CD4-positive, alpha-beta memory T cell (primary cell): Measurements from ENCODE around the gene SYT15. TPM values are rescaled to one million over a fixed set of nuclear protein-coding genes. Genes with fewer than 3 reads are reported as not detected.
"Not testable (repeated sequence)": the region's sequence is repeated elsewhere in the genome, so short reads cannot be mapped to it uniquely, and the experiment has no call there.

Experiments used
- CTCF ChIA-PET: fragments of 350-600 bp; sonication (Branson Sonifier 250); formaldehyde crosslinking; loops from one replicate; lab custom pipeline; 2021; ENCODE audit warnings: inconsistent platforms; ENCODE audit not compliant: partially characterized antibody; lab: Charles Lee
- POLR2A ChIA-PET: fragments of 350-600 bp; sonication (Branson Sonifier 250); formaldehyde crosslinking; loops from one replicate; lab custom pipeline; 2021; ENCODE audit not compliant: partially characterized antibody; lab: Charles Lee
- DNase-seq, 5 donors: peaks; one replicate each; pipeline versions ENCODE4 v3.0.0 to v3.0.0-alpha.2; 2020 to 2022; ENCODE audit warnings: mixed read lengths in 1 of 5
- H3K27ac ChIP-seq: one replicate; pipeline ENCODE4 v1.7.0; 2013; ENCODE audit warnings: low read depth, low read length
- H3K27me3 ChIP-seq: 2 replicates; pipeline ENCODE4 v1.7.0; 2013; ENCODE audit warnings: mild to moderate bottlenecking, low read length, moderate library complexity; ENCODE audit not compliant: insufficient read depth
- H3K36me3 ChIP-seq: 2 replicates; pipeline ENCODE4 v1.7.0; 2013; ENCODE audit warnings: mild to moderate bottlenecking, low read length, moderate library complexity; ENCODE audit not compliant: insufficient read depth
- H3K4me1 ChIP-seq: 2 replicates; pipeline ENCODE4 v1.7.0; 2013; ENCODE audit warnings: mild to moderate bottlenecking, low read length, moderate library complexity; ENCODE audit not compliant: insufficient read depth
- H3K4me3 ChIP-seq, 2 donors: one replicate each; pipeline ENCODE4 v1.7.0; 2013; ENCODE audit warnings: low read length in 2 of 2, mild to moderate bottlenecking in 1 of 2
- H3K9me3 ChIP-seq, 2 donors: one replicate each; pipeline ENCODE4 v1.7.0; 2013; ENCODE audit warnings: low read length in 2 of 2, control low read depth in 1 of 2; ENCODE audit not compliant: control insufficient read depth in 1 of 2
- H3K27ac Mint-ChIP-seq, 7 donors: one replicate each; pipeline ENCODE4 v1.8.0; 2020 to 2021; ENCODE audit warnings: mixed read lengths in 7 of 7, mild to moderate bottlenecking in 6 of 7, inconsistent platforms in 3 of 7, moderate library complexity in 3 of 7
- H3K27me3 Mint-ChIP-seq, 2 donors: one replicate each; pipeline ENCODE4 v1.8.0; 2020 to 2021; ENCODE audit warnings: mixed read lengths in 2 of 2
- H3K36me3 Mint-ChIP-seq, 2 donors: one replicate each; pipeline ENCODE4 v1.8.0; 2020 to 2021; ENCODE audit warnings: mixed read lengths in 2 of 2, inconsistent platforms in 1 of 2, mild to moderate bottlenecking in 1 of 2
- H3K4me1 Mint-ChIP-seq, 4 donors: one replicate each; pipeline ENCODE4 v1.8.0; 2020 to 2021; ENCODE audit warnings: mixed read lengths in 4 of 4, mild to moderate bottlenecking in 1 of 4
- H3K4me3 Mint-ChIP-seq, 8 donors: one replicate each; pipeline ENCODE4 v1.8.0; 2020 to 2021; ENCODE audit warnings: mixed read lengths in 8 of 8, mild to moderate bottlenecking in 7 of 8, moderate library complexity in 6 of 8, inconsistent platforms in 3 of 8
- H3K9me3 Mint-ChIP-seq, 8 donors: one replicate each; pipeline ENCODE4 v1.8.0; 2020 to 2021; ENCODE audit warnings: mixed read lengths in 8 of 8, mild to moderate bottlenecking in 5 of 8, inconsistent platforms in 3 of 8, moderate library complexity in 1 of 8
- intact Hi-C: fragments of 100-400 bp; cut with micrococcal nuclease; formaldehyde crosslinking; loops from one replicate; pipeline ENCODE4 v1.15.1; 2023
- polyA plus RNA-seq, 2 donors: library from polyadenylated mRNA; unstranded; fragments of 300-500 nt; fragmentation: Illumina TruSeq; gene quantifications; one replicate each; pipeline ENCODE4 v1.2.3, GENCODE V29; 2021
- total RNA-seq, 2 experiments: library from RNA; stranded (reverse); gene quantifications; one replicate each; pipeline ENCODE4 v1.2.3, GENCODE V29; 2021

Gene SYT15
- total and polyA plus RNA-seq, 4 experiments from 2014 or later = 0.10 to 1.7 (median 0.55) TPM

DNA sequence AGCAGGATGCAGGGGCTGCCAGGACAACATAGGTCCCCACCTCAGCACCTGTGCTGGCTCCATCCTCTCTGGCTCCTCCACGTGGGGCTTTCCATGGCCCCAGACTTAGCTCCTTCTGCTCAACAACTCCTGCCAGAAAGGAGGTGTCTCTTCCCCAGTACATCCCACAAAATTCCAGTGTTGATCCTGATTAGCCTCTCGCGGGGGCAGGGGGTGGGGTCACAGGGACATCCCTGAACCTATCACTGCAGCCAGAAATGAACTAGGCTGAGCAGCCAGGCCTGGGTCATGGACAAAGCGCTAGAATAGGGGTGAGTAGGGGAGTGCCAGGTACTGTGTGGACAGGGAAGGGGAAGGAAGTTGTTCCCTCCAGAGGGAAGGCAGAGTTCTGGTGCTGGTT is 5.0 kb upstream of the SYT15 start:
- intact Hi-C loops, POLR2A ChIA-PET, H3K9me3 Mint-ChIP-seq, H3K4me1 ChIP-seq, H3K36me3 ChIP-seq, H3K4me1 Mint-ChIP-seq, H3K27ac ChIP-seq, H3K27ac Mint-ChIP-seq, H3K36me3 Mint-ChIP-seq, DNase-seq, H3K9me3 ChIP-seq, H3K4me3 Mint-ChIP-seq, H3K4me3 ChIP-seq, CTCF ChIA-PET, H3K27me3 Mint-ChIP-seq, H3K27me3 ChIP-seq: not testable (repeated sequence)

DNA sequence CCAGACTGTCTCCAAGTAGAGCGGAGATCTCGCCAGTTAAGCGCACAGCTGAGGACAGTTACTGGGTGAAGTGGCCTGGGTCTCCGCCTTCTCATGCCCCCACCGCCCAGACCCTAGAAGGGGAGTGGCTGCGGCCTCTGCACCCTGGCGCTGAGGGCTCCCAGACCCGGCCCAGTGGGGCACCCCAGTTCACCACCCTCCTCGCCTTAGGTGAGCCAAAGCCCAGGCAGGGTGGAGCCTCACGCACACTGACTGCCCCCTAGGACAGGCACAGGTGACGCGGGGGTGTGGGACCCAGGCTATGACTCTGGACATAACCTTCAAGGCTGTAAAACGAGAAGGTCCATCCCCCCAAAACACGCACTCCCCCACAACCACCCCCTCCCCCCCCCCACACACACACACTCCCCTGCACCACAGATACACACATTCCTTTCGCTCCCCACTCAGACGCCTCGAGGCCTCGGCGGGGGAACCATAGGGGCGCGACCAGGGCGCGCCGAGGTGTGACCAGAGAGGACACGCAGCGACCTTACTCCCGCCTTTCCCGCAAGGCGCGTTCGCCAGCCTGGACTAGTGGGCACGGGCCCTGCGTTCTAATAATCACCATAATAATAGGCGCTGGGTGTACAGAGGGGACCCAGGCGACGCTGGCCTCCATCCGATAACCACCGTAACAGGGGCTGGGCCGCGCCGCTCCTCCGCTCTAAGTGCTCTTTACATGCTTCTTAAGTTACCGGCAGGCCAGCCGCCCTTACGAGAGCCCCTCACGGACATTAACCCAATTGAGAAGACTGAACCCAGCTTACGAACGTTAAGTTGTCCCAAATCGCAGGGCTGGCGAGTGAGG is 1.1 kb upstream of the SYT15 start:
- H3K4me3 ChIP-seq, H3K36me3 ChIP-seq, DNase-seq, H3K27ac ChIP-seq, H3K27me3 Mint-ChIP-seq, H3K4me3 Mint-ChIP-seq, H3K9me3 Mint-ChIP-seq, H3K27me3 ChIP-seq, POLR2A ChIA-PET, H3K9me3 ChIP-seq, H3K4me1 Mint-ChIP-seq, CTCF ChIA-PET, H3K36me3 Mint-ChIP-seq, H3K27ac Mint-ChIP-seq, H3K4me1 ChIP-seq, intact Hi-C loops: not testable (repeated sequence)

DNA sequence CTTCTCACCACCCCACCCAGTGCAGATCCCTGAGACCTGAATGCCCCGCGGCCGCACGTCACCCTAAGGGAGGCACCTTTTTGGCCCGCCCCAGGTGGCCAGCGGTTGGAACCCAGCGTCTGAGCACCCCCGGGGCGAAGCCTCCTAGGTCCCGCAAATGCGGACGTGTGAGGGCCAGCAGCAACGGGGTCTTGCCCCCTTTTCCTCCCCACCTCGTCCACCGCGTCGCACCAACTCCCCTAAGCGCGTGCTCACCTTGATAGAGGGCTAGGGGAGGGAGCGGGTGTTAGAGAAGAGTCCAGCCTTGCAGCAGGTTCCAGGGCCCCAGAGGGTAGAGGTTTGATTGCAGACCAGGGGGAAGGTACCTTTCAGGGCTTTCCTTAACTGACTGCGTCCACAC is 450 bp downstream of the SYT15 start:
- H3K27me3 Mint-ChIP-seq, H3K36me3 Mint-ChIP-seq, H3K27ac Mint-ChIP-seq, H3K4me3 ChIP-seq, H3K27me3 ChIP-seq, H3K4me1 ChIP-seq, H3K4me1 Mint-ChIP-seq, H3K27ac ChIP-seq, H3K36me3 ChIP-seq, H3K9me3 Mint-ChIP-seq, intact Hi-C loops, POLR2A ChIA-PET, CTCF ChIA-PET, H3K4me3 Mint-ChIP-seq, H3K9me3 ChIP-seq, DNase-seq: not testable (repeated sequence)

DNA sequence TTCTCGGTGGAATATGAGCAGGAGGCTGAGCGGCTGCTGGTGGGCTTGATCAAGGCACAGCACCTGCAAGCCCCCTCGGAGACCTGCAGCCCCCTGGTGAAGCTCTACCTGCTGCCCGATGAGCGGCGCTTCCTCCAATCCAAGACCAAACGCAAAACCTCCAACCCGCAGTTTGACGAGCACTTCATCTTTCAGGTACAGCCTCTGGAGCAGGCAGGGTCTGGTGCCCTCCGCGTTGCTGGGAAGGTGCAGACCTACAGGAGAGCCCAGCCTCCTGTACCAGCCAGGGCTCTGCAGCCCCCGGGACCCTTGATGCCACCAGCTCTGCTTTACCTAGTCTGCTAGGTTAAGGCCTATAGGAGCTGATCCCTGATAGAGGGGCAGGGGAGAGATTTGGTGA is 3.1 kb downstream of the SYT15 start:
- H3K27me3 ChIP-seq, H3K4me1 ChIP-seq, H3K36me3 Mint-ChIP-seq, DNase-seq, H3K4me1 Mint-ChIP-seq, H3K4me3 ChIP-seq, H3K27ac ChIP-seq, H3K4me3 Mint-ChIP-seq, CTCF ChIA-PET, H3K27me3 Mint-ChIP-seq, H3K27ac Mint-ChIP-seq, intact Hi-C loops, H3K9me3 Mint-ChIP-seq, H3K36me3 ChIP-seq, H3K9me3 ChIP-seq, POLR2A ChIA-PET: not testable (repeated sequence)

DNA sequence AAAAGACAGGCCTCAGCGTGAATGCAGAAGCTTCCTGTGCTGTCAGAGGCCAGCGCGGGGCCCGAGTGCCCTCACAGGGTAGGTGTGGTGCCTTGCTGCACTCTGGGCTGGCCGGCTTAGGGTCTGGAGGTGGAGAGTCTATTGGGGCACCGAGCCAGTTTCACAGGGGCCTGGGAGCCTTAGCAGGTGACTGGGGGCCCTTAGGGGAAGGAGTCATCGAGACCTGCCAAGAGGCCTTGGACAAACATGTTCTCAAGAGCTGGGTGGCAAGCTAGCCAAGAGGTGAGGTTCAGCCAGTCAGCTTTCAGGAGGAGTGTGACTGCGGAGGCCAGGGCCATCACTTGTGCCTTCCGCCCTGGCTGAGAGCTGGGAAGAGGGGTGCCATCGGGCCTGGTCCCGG is 3.6 kb downstream of the SYT15 start:
- H3K27me3 Mint-ChIP-seq, H3K4me3 Mint-ChIP-seq, H3K4me1 Mint-ChIP-seq, intact Hi-C loops, H3K27ac Mint-ChIP-seq, H3K27me3 ChIP-seq, H3K9me3 Mint-ChIP-seq, DNase-seq, H3K36me3 ChIP-seq, H3K36me3 Mint-ChIP-seq, POLR2A ChIA-PET, H3K4me3 ChIP-seq, CTCF ChIA-PET, H3K9me3 ChIP-seq, H3K27ac ChIP-seq, H3K4me1 ChIP-seq: not testable (repeated sequence)

DNA sequence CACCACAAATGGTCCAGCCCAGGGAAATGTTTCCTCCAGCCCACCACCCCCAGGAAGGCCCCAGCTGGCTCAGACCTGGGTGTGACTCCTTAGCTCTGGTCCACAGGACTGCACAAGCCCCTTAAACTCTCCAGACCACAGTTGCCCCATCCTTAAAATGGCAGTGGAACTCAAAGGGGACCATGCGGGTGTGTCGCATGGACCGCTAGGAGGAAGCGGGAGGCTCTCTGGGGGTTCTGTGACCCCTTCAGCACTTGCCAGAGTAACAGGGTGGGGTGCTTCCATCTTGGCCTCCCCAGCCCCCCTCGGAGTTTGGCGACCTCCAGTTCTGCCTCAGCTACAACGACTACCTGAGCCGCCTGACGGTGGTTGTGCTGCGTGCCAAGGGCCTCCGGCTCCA is 5.3 kb downstream of the SYT15 start:
- H3K4me3 ChIP-seq, intact Hi-C loops, POLR2A ChIA-PET, H3K36me3 ChIP-seq, H3K4me3 Mint-ChIP-seq, H3K4me1 Mint-ChIP-seq, H3K27me3 Mint-ChIP-seq, CTCF ChIA-PET, H3K27ac ChIP-seq, H3K27me3 ChIP-seq, DNase-seq, H3K36me3 Mint-ChIP-seq, H3K27ac Mint-ChIP-seq, H3K4me1 ChIP-seq, H3K9me3 Mint-ChIP-seq, H3K9me3 ChIP-seq: not testable (repeated sequence)

DNA sequence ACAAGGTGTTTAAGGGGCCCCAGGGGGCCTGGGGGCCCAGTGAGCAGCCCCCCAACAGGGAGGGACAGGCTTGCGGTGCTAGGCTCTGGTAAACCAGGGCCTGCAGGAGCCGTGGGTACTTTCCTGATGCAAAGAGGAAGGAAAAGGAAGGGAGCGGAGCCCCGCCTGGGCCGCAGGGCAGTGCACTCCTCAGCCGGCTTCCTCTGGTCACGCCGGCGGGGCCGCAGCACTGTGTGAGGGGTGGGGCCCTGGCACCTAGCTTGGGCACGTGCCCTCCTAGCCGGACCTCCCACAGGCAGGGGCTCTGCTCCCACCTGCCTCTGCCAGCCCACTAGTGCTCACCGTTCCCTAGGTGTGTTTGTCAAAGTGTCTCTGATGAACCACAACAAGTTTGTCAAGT is 6.3 kb downstream of the SYT15 start:
- H3K4me1 Mint-ChIP-seq, H3K9me3 ChIP-seq, H3K4me3 Mint-ChIP-seq, H3K27me3 Mint-ChIP-seq, DNase-seq, CTCF ChIA-PET, H3K36me3 ChIP-seq, H3K4me1 ChIP-seq, H3K27ac Mint-ChIP-seq, H3K27me3 ChIP-seq, H3K36me3 Mint-ChIP-seq, H3K4me3 ChIP-seq, POLR2A ChIA-PET, H3K9me3 Mint-ChIP-seq, intact Hi-C loops, H3K27ac ChIP-seq: not testable (repeated sequence)

DNA sequence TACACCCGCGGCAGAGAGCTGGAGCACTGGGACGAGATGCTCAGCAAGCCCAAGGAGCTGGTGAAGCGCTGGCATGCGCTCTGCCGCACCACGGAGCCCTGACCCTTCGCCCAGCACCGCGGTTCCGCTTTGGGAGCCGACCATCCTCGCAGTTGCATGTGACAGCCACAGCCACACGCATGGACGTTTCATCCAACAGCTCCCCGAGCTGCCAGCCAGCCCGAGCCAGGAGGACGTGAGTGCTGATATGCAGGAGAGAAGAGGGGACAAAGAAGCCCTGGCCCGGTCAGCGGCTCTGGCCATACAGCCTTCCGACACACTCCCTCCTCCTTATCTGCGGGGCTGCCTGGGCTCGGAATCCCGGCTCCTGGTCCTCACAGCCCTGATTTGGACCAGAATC is 8.6 kb downstream of the SYT15 start:
- H3K27me3 Mint-ChIP-seq, H3K9me3 ChIP-seq, H3K4me1 ChIP-seq, H3K27ac Mint-ChIP-seq, CTCF ChIA-PET, POLR2A ChIA-PET, H3K27ac ChIP-seq, H3K4me3 Mint-ChIP-seq, H3K36me3 Mint-ChIP-seq, H3K9me3 Mint-ChIP-seq, H3K36me3 ChIP-seq, H3K4me1 Mint-ChIP-seq, H3K4me3 ChIP-seq, H3K27me3 ChIP-seq, intact Hi-C loops, DNase-seq: not testable (repeated sequence)
